Measurements from ENCODE around the gene ATRAID. TPM values are rescaled to one million over a fixed set of nuclear protein-coding genes. Genes with fewer than 3 reads are reported as not detected.
"Not testable (repeated sequence)": the region's sequence is repeated elsewhere in the genome, so short reads cannot be mapped to it uniquely, and the experiment has no call there.

Gene ATRAID
- total RNA-seq, 6 experiments from 2014 or later = 30.7 to 65.8 (median 35.9) TPM

DNA sequence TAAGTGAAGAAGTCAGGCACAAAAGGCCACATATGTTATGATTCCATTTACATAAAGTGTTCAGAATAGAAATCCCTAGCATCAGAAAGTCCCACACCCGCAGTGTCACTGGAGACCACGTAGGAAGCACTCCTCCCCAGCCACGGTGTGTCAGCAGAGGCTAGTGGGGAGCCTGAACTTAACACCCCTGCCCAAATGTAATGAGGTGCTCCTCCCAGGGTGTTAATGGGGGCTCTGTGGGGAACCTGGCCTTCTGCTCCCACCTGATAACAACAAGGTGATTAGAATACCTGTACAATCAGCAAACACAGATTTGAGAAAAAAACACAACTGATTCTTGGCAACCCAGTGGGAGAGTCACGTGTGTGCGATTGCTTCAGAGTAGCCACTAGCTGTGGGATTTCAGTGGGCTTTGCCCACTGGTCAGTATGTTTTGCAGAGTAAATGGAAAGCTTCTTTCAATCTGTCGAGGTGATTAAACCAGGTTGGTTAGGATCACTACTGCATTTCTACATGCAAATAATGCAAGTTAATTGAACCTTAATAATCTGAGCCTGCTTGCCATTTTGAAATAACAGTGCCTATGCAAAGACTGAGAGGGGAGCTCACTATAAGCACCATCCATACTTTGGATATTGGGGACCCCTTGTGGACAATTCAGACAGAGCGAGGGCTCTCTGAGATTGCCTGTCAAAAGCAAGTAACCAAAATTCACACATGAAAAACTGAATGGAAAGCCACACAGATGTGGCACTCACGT is 20.6 kb upstream of the ATRAID start:
- no peak overlapping the region for H3K4me3 ChIP-seq
- H3K4me1 ChIP-seq = peaks cover 0 to 16% (median 7%) of the 10 kb centered on the region in 4 donors
- DNase-seq = no peak
- TF ChIP-seq POLR2A (IDR thresholded peaks at IDR 0.05) = no peak
- TF ChIP-seq, protein P1, sequence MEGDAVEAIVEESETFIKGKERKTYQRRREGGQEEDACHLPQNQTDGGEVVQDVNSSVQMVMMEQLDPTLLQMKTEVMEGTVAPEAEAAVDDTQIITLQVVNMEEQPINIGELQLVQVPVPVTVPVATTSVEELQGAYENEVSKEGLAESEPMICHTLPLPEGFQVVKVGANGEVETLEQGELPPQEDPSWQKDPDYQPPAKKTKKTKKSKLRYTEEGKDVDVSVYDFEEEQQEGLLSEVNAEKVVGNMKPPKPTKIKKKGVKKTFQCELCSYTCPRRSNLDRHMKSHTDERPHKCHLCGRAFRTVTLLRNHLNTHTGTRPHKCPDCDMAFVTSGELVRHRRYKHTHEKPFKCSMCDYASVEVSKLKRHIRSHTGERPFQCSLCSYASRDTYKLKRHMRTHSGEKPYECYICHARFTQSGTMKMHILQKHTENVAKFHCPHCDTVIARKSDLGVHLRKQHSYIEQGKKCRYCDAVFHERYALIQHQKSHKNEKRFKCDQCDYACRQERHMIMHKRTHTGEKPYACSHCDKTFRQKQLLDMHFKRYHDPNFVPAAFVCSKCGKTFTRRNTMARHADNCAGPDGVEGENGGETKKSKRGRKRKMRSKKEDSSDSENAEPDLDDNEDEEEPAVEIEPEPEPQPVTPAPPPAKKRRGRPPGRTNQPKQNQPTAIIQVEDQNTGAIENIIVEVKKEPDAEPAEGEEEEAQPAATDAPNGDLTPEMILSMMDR (IDR thresholded peaks at IDR 0.05) = peak; percentile 63 to 72 (median 70)
- H3K27ac ChIP-seq = peak overlapping the region; percentile 39 to 66 (median 45)
- H3K36me3 ChIP-seq = no peaks in the 10 kb centered on the region
- 31% methylated on average over 8 of the region's 8 CpGs for WGBS (ENCODE audit: insufficient coverage, low coverage, low lambda C conversion rate, missing lambda C conversion rate)
- intact Hi-C loops (cut with DNase I) = loop anchor here in 1 of 2 donors (10.0 kb wide), 1 partner anchor 96 kb away; no protein-coding TSS in a partner anchor
- no peaks in the 10 kb centered on the region for H3K9me3 ChIP-seq
- ATAC-seq = peak; percentile 69 to 84 (median 74)
- no peaks in the 10 kb centered on the region for H3K27me3 ChIP-seq

- no peaks in the 10 kb centered on the region for H3K36me3 ChIP-seq
- H3K27ac ChIP-seq = peak overlapping the region; percentile 69 to 80 (median 74)
- ATAC-seq = peak; percentile 76 to 88 (median 84)
- no peaks in the 10 kb centered on the region for H3K9me3 ChIP-seq
- H3K27me3 ChIP-seq = no peaks in the 10 kb centered on the region
- intact Hi-C loops (cut with DNase I) = loop anchor here in 1 of 2 donors (10.0 kb wide), 1 partner anchor 100 kb away; no protein-coding TSS in a partner anchor
- H3K4me3 ChIP-seq = no peak overlapping the region
- TF ChIP-seq, protein P1 (IDR thresholded peaks at IDR 0.05) = no peak
- TF ChIP-seq POLR2A (IDR thresholded peaks at IDR 0.05) = no peak
- DNase-seq = peak; percentile 56 to 68 (median 66)
- H3K4me1 ChIP-seq = peaks cover 0 to 13% (median 4%) of the 10 kb centered on the region in 4 donors
- WGBS (ENCODE audit: insufficient coverage, low coverage, low lambda C conversion rate, missing lambda C conversion rate) = 40% methylated on average over 17 of the region's 17 CpGs
Observed at GRCh38 chr2:27194538-27195354, 17.1 kb upstream of the ATRAID start.

- H3K4me3 ChIP-seq, H3K9me3 ChIP-seq, ATAC-seq, H3K27ac ChIP-seq, H3K27me3 ChIP-seq, DNase-seq, H3K36me3 ChIP-seq: not testable (repeated sequence)
- 88% methylated on average over 3 of the region's 3 CpGs for WGBS (ENCODE audit: insufficient coverage, low coverage, low lambda C conversion rate, missing lambda C conversion rate)
- H3K4me1 ChIP-seq = peaks cover 0 to 13% (median 4%) of the 10 kb centered on the region in 4 donors
- intact Hi-C loops (cut with DNase I) = loop anchor here in 1 of 2 donors (10.0 kb wide), 1 partner anchor 101 kb away; no protein-coding TSS in a partner anchor
Observed at GRCh38 chr2:27195799-27196198, 16.0 kb upstream of the ATRAID start.

GRCh38 chr2:27198068-27198467 is 13.8 kb upstream of the ATRAID start:
- not testable (repeated sequence) for DNase-seq, H3K9me3 ChIP-seq, H3K27me3 ChIP-seq, H3K4me3 ChIP-seq, ATAC-seq, H3K4me1 ChIP-seq, H3K27ac ChIP-seq
- intact Hi-C loops (cut with DNase I) = loop anchor here in 1 of 2 donors (10.0 kb wide), 1 partner anchor 103 kb away; no protein-coding TSS in a partner anchor
- H3K36me3 ChIP-seq = peaks cover 0 to 25% (median 10%) of the 10 kb centered on the region in 4 donors
- WGBS (ENCODE audit: insufficient coverage, low coverage, low lambda C conversion rate, missing lambda C conversion rate) = 93% methylated on average over 3 of the region's 3 CpGs

DNA sequence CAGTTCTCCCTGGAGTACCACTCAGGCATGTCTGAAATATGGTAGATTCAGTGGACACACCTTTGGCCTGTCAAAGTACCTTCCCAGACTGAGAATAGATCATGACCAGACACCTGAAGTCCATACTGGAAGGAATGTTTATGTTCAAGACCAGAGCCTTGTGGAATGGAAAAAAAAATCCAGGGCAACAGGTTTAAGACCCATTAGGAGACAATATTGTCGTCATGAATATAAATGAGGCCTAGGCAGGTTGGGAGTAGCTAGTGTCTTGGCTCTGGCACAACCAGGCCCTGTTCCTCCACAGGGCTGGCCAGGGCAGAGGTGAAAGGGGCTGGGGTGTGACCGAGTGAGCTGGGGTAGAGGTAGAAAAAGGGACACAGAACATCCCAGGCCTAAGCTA is 13.2 kb upstream of the ATRAID start:
- ATAC-seq (no peak), DNase-seq (no peak)
- H3K27me3 ChIP-seq = no peaks in the 10 kb centered on the region
- peaks cover 0 to 8% (median 0%) of the 10 kb centered on the region in 4 donors for H3K4me1 ChIP-seq
- no peak for TF ChIP-seq POLR2A (IDR thresholded peaks at IDR 0.05)
- TF ChIP-seq, protein P1 (IDR thresholded peaks at IDR 0.05) = no peak
- 87% methylated on average over 2 of the region's 2 CpGs for WGBS (ENCODE audit: insufficient coverage, low coverage, low lambda C conversion rate, missing lambda C conversion rate)
- no peak overlapping the region for H3K4me3 ChIP-seq
- intact Hi-C loops (cut with DNase I) = loop anchor here in 1 of 2 donors (10.0 kb wide), 1 partner anchor 104 kb away; no protein-coding TSS in a partner anchor
- no peak overlapping the region for H3K27ac ChIP-seq
- H3K36me3 ChIP-seq = peaks cover 0 to 31% (median 12%) of the 10 kb centered on the region in 4 donors
- no peaks in the 10 kb centered on the region for H3K9me3 ChIP-seq
